SK-N-MC (cell line): ENCODE measurements around the gene RBM45.

ENCODE experiments used
- EZH2 ChIP-seq: fragments of 200-600 bp; sonication (generic); IDR thresholded peaks from one replicate; pipeline ENCODE4 v1.6.1; 2017; ENCODE audit warnings: antibody characterized with exemption
- FOXP2 ChIP-seq: optimal IDR thresholded peaks from 2 replicates; pipeline ENCODE3; 2011; ENCODE audit warnings: mild to moderate bottlenecking, moderate library complexity; ENCODE audit not compliant: insufficient read depth; ENCODE audit errors: extremely low read length, control extremely low read depth
- POLR2AphosphoS5 ChIP-seq: IDR thresholded peaks from 2 replicates; pipeline ENCODE4 v1.6.1; 2012; ENCODE audit warnings: mild to moderate bottlenecking, low read depth, low read length, borderline replicate concordance

GRCh38 chr2:178152977-178153376, 40.7 kb downstream of the RBM45 start:
- TF ChIP-seq EZH2 (no peak), POLR2AphosphoS5 (no peak), FOXP2 (no peak)
